CD4-positive, alpha-beta T cell treated with Interleukin-10 for 1 hour (primary cell): ENCODE results near the gene PDK2.
A peak's percentile ranks its signal among the peaks of the same experiment; 100 is the strongest.

ENCODE experiments used
- DNase-seq: peaks from one replicate; pipeline ENCODE4 v3.0.0-alpha.2; 2020

PDK2 gene

GRCh38 chr17:50120475-50121253 lies 25.5 kb downstream of the PDK2 start:
- DNase-seq, result no peak

- no peak for DNase-seq
Measured at GRCh38 chr17:50122945-50123344, 27.8 kb downstream of the PDK2 start.

- no peak for DNase-seq
Measured at GRCh38 chr17:50123649-50124349, 28.6 kb downstream of the PDK2 start.

- DNase-seq, result no peak
Measured at GRCh38 chr17:50125420-50125997, 30.4 kb downstream of the PDK2 start.

GRCh38 chr17:50127697-50128361 lies 32.7 kb downstream of the PDK2 start:
- no peak for DNase-seq

GRCh38 chr17:50128441-50129352 lies 33.5 kb downstream of the PDK2 start:
- no peak for DNase-seq

- DNase-seq, result no peak
Measured at GRCh38 chr17:50129353-50129727, 34.2 kb downstream of the PDK2 start.

- DNase-seq, result peak; percentile 71
Measured at GRCh38 chr17:50129728-50130558, 34.8 kb downstream of the PDK2 start, which contains the start of gene SAMD14. SAMD14 (minus strand) TSS chr17:50130160; CDS start chr17:50124959, 5,201 bp downstream.

GRCh38 chr17:50130559-50131305 lies 35.6 kb downstream of the PDK2 start:
- DNase-seq, result no peak

GRCh38 chr17:50132104-50132794 lies 37.1 kb downstream of the PDK2 start:
- no peak for DNase-seq

GRCh38 chr17:50133028-50133768 lies 38.0 kb downstream of the PDK2 start:
- no peak for DNase-seq

GRCh38 chr17:50133769-50134099 lies 38.6 kb downstream of the PDK2 start:
- no peak for DNase-seq

- no peak for DNase-seq
Measured at GRCh38 chr17:50134206-50135110, 39.3 kb downstream of the PDK2 start.

GRCh38 chr17:50135316-50136095 lies 40.4 kb downstream of the PDK2 start:
- no peak for DNase-seq

GRCh38 chr17:50136096-50136687 lies 41.0 kb downstream of the PDK2 start:
- DNase-seq, result no peak

- no peak for DNase-seq
Measured at GRCh38 chr17:50137042-50137441, 41.9 kb downstream of the PDK2 start.

GRCh38 chr17:50139185-50139783 lies 44.1 kb downstream of the PDK2 start:
- no peak for DNase-seq
